OCI-LY7 (cell line): ENCODE measurements around the gene UBE2U.

ENCODE experiments used
- CTCF ChIP-seq: fragments of 200-600 bp; sonication (generic); conservative IDR thresholded peaks from 2 replicates; pipeline ENCODE4 v1.5.1; 2014; ENCODE audit warnings: mild to moderate bottlenecking, antibody characterized with exemption, low read length, moderate library complexity, mixed read lengths
- EZH2phosphoT487 ChIP-seq: fragments of 200-600 bp; sonication (generic); IDR thresholded peaks from 2 replicates; pipeline ENCODE4 v1.6.1; 2018; ENCODE audit warnings: low read depth, borderline replicate concordance, mild to moderate bottlenecking, mixed run types, antibody characterized with exemption, low read length, moderate library complexity, mixed read lengths

GRCh38 chr1:64161357-64161941 is 42.0 kb upstream of the UBE2U start:
- TF ChIP-seq CTCF = no peak
- no peak for TF ChIP-seq EZH2phosphoT487
